Testis (tissue), 2 donors: ENCODE results near the gene NOS1AP.

ENCODE experiments used
- CTCF ChIP-seq, 3 experiments: fragments of 450-650 bp in 2 of 3; fragments of 200-600 bp in 1 of 3; sonication (generic) in 1 of 3; IDR thresholded peaks; one replicate each; pipeline ENCODE4 v1.5.1; 2016 to 2019; ENCODE audit warnings: antibody characterized with exemption in 3 of 3, mild to moderate bottlenecking in 2 of 3, moderate library complexity in 1 of 3
- POLR2A ChIP-seq: fragments of 450-650 bp; IDR thresholded peaks from one replicate; pipeline ENCODE4 v1.6.1; 2017; ENCODE audit warnings: antibody characterized with exemption, mild to moderate bottlenecking, moderate library complexity

- TF ChIP-seq CTCF (IDR thresholded peaks at IDR 0.05) (no peak), POLR2A (no peak)
Measured at GRCh38 chr1:162363823-162364222, 294.3 kb downstream of the NOS1AP start.
